Erythroblast (primary cell): ENCODE data around the gene HIPK2.

Experiments used
- GATA1 ChIP-seq: IDR thresholded peaks from 2 replicates; pipeline ENCODE4 v1.6.1; 2011; ENCODE audit warnings: low read depth, mild to moderate bottlenecking, control low read depth, low read length, moderate library complexity
- POLR2A ChIP-seq: IDR thresholded peaks from 2 replicates; pipeline ENCODE4 v1.6.1; 2011; ENCODE audit warnings: mild to moderate bottlenecking, low read length

DNA sequence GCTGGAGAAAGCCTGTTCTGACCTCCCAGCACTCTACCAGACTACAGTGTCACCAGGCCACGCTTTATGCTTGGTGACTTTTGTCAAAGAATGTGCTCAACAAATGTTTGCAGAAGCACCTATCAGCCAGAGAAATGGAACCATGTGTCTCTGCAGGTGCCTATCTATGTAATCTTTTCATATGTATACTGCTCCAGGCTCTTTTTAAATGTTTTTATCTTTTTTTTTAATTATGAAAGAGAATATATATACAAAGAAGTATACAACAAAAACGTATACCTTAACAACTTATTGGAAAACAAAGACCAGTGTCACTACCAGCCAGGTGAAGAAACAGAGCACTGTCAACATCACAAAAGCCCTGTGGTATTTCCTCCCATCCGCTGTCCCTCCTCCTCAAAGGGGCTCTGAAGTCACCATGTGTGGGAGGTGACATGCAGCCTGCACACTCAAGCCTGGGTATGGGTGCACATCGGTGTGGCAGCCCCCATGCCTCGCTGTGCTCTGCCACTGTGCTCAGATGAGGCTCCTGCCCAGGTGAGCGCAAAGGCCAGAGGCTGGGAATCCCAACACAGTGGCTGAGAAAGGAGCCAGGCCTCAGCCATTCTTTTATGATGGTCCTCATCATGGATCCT, 133.7 kb downstream of the HIPK2 start:
- TF ChIP-seq POLR2A (no peak), GATA1 (no peak)
